ENCODE results near the gene ZNF350. TPM values are rescaled to one million over a fixed set of nuclear protein-coding genes. Genes with fewer than 3 reads are reported as not detected.

ZNF350 gene
- polyA plus RNA-seq, 3 donors: 9.1 to 14.0 (median 9.9) TPM

DNA sequence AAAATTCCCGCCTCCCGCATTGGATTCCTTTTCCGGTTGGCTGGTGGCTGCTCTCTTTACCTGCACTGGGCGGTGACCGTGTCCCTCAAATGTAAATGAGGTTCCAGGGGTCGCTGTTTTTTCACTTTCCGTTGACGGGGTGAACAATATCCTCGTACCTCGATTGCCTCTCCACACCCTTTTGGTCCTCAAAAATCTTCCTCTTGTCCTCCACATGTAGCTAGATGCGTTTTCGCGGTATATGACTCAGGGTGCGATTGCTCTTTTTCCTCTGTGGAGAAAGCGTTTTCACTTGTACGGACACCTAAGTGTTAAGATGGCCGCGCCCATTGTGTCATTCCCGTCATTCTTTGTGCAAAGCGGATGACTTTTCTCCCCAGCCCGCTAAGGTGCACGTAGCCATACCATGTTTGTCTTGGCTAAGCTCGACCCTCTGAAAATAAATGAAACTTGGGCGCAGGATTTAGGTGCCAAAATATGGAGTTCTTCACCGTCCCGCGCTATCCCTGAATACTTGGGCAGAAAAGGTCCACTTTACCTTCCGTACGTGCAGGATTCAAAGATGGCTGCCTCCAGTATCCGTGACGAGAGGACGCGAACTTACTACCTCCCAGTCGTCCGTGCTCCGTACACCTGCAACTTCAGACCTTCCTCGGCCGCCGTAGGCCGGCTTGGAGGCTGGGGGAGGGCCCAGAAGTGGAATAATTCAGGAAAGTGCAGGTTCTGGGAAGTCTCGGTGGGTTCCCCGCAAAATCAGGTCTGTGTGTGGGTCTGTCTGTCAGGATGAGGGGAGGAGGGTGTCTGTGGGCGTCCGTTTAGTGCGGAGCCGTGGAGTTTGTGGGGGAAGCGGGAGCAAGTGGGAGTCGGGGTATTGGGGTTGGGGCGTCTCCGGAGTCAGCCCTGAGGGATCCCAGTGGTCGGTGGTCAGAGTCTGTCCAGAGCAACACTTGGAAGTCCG, 59.6 kb downstream of the ZNF350 start, which contains the start of gene ZNF613:
Gene ZNF613, plus strand, starts transcription at position 689 of the 958 bp plus-strand sequence. CDS start 8,749 bp downstream, outside the sequence.
- peak within 1 kb of the TSS; percentile 84 to 95 (median 91) for H3K27ac Mint-ChIP-seq
- TF ChIP-seq, protein P1, sequence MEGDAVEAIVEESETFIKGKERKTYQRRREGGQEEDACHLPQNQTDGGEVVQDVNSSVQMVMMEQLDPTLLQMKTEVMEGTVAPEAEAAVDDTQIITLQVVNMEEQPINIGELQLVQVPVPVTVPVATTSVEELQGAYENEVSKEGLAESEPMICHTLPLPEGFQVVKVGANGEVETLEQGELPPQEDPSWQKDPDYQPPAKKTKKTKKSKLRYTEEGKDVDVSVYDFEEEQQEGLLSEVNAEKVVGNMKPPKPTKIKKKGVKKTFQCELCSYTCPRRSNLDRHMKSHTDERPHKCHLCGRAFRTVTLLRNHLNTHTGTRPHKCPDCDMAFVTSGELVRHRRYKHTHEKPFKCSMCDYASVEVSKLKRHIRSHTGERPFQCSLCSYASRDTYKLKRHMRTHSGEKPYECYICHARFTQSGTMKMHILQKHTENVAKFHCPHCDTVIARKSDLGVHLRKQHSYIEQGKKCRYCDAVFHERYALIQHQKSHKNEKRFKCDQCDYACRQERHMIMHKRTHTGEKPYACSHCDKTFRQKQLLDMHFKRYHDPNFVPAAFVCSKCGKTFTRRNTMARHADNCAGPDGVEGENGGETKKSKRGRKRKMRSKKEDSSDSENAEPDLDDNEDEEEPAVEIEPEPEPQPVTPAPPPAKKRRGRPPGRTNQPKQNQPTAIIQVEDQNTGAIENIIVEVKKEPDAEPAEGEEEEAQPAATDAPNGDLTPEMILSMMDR (IDR thresholded peaks at IDR 0.05): no peak
- H3K4me3 ChIP-seq (replicated peaks in 1 of 3; ENCODE audit: low read depth in 2 of 3, low read length in 3 of 3): peak within 1 kb of the TSS; percentile 91 to 99 (median 96)
- H3K9me3 Mint-ChIP-seq: peaks cover 39 to 85% (median 76%) of the 10 kb centered on the region in 7 donors
- peak; percentile 77 to 84 (median 84) for DNase-seq
- peaks cover 20 to 32% of the 10 kb centered on the region in 2 donors for H3K36me3 ChIP-seq (replicated peaks in 1 of 2; ENCODE audit: control insufficient read depth in 1 of 2, insufficient read depth in 2 of 2, low read length in 2 of 2)
- intact Hi-C loops (cut with micrococcal nuclease): loop anchor here in 1 of 2 donors (5.0 kb wide), 1 partner anchor 60 kb away; the partner anchor contains the start of gene ZNF350
- under 1% methylated on average over 45 of the region's 52 CpGs for WGBS (ENCODE audit: insufficient coverage)
- H3K27me3 ChIP-seq (ENCODE audit: control insufficient read depth in 2 of 2, insufficient read depth in 2 of 2, low read length in 2 of 2): no peaks in the 10 kb centered on the region
- H3K4me2 ChIP-seq (replicated peaks; ENCODE audit: extremely low read depth, low read length, poor library complexity, severe bottlenecking): peak within 1 kb of the TSS; percentile 81
- peak within 1 kb of the TSS; percentile 78 for H3K9ac ChIP-seq (ENCODE audit: insufficient read depth, low read length, poor library complexity, severe bottlenecking)
- peaks cover 0 to 1% (median 1%) of the 10 kb centered on the region in 3 donors for H3K27me3 Mint-ChIP-seq (ENCODE audit: low read depth in 3 of 3)
- no peaks in the 10 kb centered on the region for H4K20me1 ChIP-seq (ENCODE audit: insufficient read depth, low read length)
- H3K36me3 Mint-ChIP-seq: peaks cover 34 to 41% of the 10 kb centered on the region in 2 donors
- H3K4me3 Mint-ChIP-seq: peak within 1 kb of the TSS; percentile 97 to 98
- H3K79me2 ChIP-seq (ENCODE audit: insufficient read depth, low read length): peaks cover 5% of the 10 kb centered on the region
- H3K9me3 ChIP-seq (replicated peaks in 1 of 2; ENCODE audit: control insufficient read depth in 1 of 2, insufficient read depth in 1 of 2, low read length in 2 of 2): peaks cover 56 to 68% of the 10 kb centered on the region in 2 donors
- peak within 1 kb of the TSS; percentile 99 for H2AFZ ChIP-seq (ENCODE audit: insufficient read depth, low read depth, low read length, poor library complexity, severe bottlenecking)
- peaks cover 13 to 21% of the 10 kb centered on the region in 2 donors for H3K4me1 ChIP-seq (ENCODE audit: control insufficient read depth in 1 of 2, insufficient read depth in 2 of 2, low read length in 2 of 2)
- peak within 1 kb of the TSS; percentile 36 to 90 for H3K27ac ChIP-seq (ENCODE audit: low read depth in 1 of 2, low read length in 2 of 2)
- peaks cover 19% of the 10 kb centered on the region for H3K4me1 Mint-ChIP-seq

DNA sequence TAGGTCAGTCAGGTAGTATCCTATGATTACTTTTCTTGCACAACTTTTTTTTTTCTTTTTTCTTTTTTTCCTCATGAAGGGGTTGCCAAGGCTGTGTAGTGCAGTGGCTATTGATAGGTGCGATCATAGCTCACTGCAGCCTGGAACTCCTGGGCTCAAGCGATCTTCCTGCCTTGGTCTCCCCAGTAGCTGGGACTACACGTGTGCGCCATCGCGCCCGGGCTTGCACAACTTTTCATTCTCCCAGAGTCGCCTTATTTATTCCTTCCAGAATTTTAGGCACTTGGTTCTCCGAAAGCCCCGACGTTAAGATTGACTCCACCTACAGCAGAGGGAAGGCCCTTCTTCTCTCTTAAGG, 60.2 kb downstream of the ZNF350 start:
- peak overlapping the region in 1 of 2 donors; percentile 90 for H3K27ac ChIP-seq (ENCODE audit: low read depth in 1 of 2, low read length in 2 of 2)
- peak overlapping the region; percentile 78 for H3K9ac ChIP-seq (ENCODE audit: insufficient read depth, low read length, poor library complexity, severe bottlenecking)
- Mint-ChIP-seq H3K4me3 (peak overlapping the region; percentile 97 to 98), H3K36me3 (peaks cover 27 to 39% of the 10 kb centered on the region in 2 donors), H3K27me3 (ENCODE audit: low read depth in 3 of 3) (peaks cover 1% of the 10 kb centered on the region in 3 donors), H3K9me3 (peaks cover 42 to 85% (median 77%) of the 10 kb centered on the region in 7 donors), H3K27ac (peak overlapping the region in 5 of 7 donors; percentile 84 to 91 (median 90)), H3K4me1 (peaks cover 19% of the 10 kb centered on the region)
- peak overlapping the region; percentile 99 for H2AFZ ChIP-seq (ENCODE audit: insufficient read depth, low read depth, low read length, poor library complexity, severe bottlenecking)
- 18% methylated on average over 10 of the region's 11 CpGs for WGBS (ENCODE audit: insufficient coverage)
- peak overlapping the region; percentile 81 for H3K4me2 ChIP-seq (replicated peaks; ENCODE audit: extremely low read depth, low read length, poor library complexity, severe bottlenecking)
- TF ChIP-seq, protein P1 (IDR thresholded peaks at IDR 0.05): no peak
- peaks cover 56 to 68% of the 10 kb centered on the region in 2 donors for H3K9me3 ChIP-seq (replicated peaks in 1 of 2; ENCODE audit: control insufficient read depth in 1 of 2, insufficient read depth in 1 of 2, low read length in 2 of 2)
- H3K27me3 ChIP-seq (ENCODE audit: control insufficient read depth in 2 of 2, insufficient read depth in 2 of 2, low read length in 2 of 2): no peaks in the 10 kb centered on the region
- DNase-seq: no peak
- H3K36me3 ChIP-seq (replicated peaks in 1 of 2; ENCODE audit: control insufficient read depth in 1 of 2, insufficient read depth in 2 of 2, low read length in 2 of 2): peaks cover 14 to 28% of the 10 kb centered on the region in 2 donors
- H3K4me3 ChIP-seq (replicated peaks in 1 of 3; ENCODE audit: low read depth in 2 of 3, low read length in 3 of 3): peak overlapping the region; percentile 91 to 99 (median 96)
- intact Hi-C loops (cut with micrococcal nuclease): loop anchor here in 1 of 2 donors (5.0 kb wide), 1 partner anchor 61 kb away; the partner anchor contains the start of gene ZNF350
- H4K20me1 ChIP-seq (ENCODE audit: insufficient read depth, low read length): no peaks in the 10 kb centered on the region
- H3K4me1 ChIP-seq (ENCODE audit: control insufficient read depth in 1 of 2, insufficient read depth in 2 of 2, low read length in 2 of 2): peaks cover 13 to 21% of the 10 kb centered on the region in 2 donors
- H3K79me2 ChIP-seq (ENCODE audit: insufficient read depth, low read length): peaks cover 5% of the 10 kb centered on the region
